Kidney capillary endothelial cell (primary cell): ENCODE measurements around the gene MMP24.
"Not testable (repeated sequence)": the region's sequence is repeated elsewhere in the genome, so short reads cannot be mapped to it uniquely, and the experiment has no call there.

Experiments used
- DNase-seq: peaks from one replicate; pipeline ENCODE4 v3.0.0-alpha.2; 2018; ENCODE audit warnings: low spot score

The MMP24 gene

DNA sequence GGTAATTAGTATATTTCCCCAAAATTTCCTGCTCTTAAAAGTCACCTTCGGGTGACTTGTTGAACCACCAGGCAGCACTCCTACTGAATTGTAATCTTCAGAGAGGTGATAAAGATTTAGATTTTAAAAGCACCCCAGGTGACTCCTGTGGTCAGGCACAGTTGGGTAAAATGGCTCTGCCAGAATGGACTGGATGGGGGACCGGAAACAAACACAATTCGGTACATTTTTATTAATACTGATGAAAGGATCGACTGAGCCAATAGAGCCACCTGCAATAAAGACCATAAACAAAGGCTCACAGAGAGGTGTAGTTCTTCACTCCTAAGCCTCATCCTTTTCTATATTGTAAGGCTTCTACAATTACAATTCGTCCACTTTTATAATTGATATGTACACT, 85.3 kb downstream of the MMP24 start:
- DNase-seq: no peak

DNA sequence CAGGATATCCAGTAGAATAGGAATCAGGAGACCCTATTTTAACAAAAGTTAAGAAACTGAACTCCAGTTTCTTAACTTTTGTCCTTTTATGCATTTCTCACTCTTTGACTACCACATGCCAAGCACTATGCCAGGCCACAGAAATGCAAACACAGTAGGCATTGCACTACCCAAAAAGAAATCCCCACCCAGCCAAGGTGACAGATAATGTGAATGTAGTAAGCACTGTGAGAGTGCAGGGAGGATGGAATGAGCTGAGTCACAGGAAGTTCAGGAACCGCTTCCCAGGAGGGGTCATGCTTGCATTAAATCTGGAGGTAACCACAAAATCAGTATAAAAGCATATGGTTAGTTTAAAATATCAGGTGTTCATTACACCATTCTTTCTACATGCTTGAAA, 85.8 kb downstream of the MMP24 start:
- DNase-seq: no peak

- DNase-seq: no peak
Measured at GRCh38 chr20:35314816-35315631, 88.5 kb downstream of the MMP24 start.

DNA sequence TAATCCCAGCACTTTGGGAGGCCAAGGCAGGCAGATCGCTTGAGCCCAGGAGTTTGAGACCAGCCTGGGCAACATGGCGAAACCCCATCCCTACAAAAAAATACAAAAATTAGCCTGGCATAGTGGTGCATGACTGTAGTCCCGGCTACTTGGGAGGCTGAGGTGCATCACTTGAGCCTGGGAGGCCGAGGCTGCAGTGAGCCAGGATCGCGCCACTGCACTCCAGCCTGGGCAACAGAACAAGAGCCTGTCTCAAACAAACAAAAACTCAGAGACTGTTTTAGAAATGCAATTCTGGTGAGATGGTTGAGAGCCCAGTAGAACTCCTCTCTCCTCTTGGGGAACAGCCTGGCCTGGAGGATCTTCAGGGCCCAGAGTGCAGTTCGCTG, 89.1 kb downstream of the MMP24 start:
- DNase-seq: not testable (repeated sequence)

- DNase-seq: no peak
Measured at GRCh38 chr20:35316086-35316485, 89.6 kb downstream of the MMP24 start.

GRCh38 chr20:35317416-35318210, 91.1 kb downstream of the MMP24 start:
- DNase-seq: no peak

DNA sequence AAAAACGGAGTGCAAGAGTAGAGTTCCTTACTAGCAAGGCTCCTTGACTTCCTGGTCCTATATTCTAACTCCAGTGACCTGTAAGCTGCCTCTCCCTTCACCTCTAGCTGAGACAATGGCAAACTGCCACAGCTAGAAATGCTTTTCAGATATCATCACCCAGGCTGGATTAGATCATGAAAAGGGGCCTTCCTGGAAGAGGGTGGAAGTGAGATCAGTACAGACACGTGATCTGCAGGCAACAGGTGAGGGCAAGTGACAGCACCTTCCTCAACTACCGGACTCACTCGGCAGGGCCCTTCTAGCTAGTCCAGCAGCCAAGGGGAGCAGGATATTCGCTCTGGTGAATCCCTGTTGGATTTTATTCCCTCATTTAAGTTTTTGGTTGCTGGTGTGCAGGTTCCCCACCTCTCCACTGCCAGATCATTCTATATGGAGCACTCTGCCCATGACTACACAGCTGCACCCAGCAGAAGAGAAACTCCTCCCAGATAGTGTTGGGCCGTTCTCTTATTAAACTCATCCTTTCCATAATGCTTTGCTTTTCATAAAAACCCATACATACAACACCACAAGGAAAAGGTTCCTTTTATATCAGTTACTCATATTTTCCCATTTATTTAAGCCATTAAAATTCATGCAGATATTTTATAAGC, 92.1 kb downstream of the MMP24 start:
- DNase-seq: no peak

- DNase-seq: no peak
Measured at GRCh38 chr20:35319192-35319870, 92.8 kb downstream of the MMP24 start.

DNA sequence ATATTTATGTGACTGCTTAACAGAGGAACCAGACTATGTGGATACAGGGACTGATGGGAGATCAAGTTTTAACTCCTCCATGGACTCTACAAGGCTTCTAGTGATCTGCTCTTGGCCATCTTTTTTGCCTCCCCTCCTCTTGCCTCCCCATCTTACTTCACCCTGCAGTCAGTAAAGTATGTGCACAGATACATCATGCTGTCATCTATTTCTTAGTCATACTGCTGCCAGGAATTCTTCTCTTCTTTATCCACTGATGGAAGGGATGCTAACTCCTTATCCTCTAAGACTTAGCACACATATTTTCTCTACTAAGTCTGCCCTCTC, 93.3 kb downstream of the MMP24 start:
- no peak for DNase-seq

GRCh38 chr20:35320396-35321126, 94.1 kb downstream of the MMP24 start:
- no peak for DNase-seq

DNA sequence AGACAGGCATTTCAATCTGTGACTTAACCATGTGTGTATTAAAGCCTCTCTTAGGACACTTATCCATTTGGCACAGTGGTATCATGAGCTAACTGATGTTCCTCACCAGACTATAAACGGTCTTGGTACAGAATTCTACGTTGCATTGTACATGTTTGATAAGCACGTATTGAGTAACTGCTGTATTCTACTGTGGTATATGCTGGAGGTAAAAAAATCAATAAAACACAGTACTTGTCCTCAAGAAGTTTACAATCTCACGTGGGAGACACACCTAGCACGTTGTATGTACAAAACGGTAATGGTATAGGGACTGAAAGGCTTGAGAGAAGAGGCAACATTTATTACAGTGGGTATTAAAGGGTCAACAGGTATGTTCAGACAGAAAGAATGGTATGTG, 98.9 kb downstream of the MMP24 start:
- no peak for DNase-seq

DNA sequence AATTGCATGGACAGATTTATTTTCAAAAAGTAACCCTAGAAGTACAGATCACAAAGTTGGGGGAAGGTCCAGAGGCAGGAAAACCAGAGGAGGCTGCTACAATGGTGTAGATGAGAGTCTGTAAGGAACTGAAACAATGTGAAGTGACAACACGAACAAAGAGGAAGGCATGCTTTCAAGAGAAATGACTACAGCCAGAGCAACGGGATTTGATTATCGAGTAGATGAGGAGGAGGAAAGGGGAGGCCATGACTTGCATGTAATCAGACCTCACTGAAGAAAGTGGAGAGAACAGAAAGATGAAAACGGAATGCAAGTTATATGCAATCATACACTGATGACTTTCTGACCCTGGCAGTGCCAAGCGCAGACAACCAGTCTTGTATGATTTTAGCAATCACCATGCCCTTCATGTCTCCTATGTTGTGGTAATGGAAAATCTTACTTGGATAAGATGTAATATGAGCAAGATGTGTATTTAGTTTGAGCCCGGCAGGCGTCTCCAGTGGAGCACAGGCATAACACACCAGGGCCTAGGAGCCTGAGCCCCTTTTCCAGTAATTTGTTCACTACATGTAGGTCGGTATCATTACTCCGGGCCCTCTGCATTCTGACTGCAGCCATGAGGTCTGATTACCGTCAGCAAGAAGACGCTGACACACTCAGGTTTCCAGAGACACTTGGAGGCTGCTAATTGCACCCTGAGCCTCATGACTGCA, 99.7 kb downstream of the MMP24 start:
- DNase-seq: no peak
